ENCODE results near the gene NDUFB2.
"Not testable (repeated sequence)": the region's sequence is repeated elsewhere in the genome, so short reads cannot be mapped to it uniquely, and the experiment has no call there.

Gene NDUFB2

GRCh38 chr7:140668641-140669040, 27.9 kb upstream of the NDUFB2 start:
- TF ChIP-seq ZFX (IDR thresholded peaks at IDR 0.05; ENCODE audit: borderline replicate concordance) (no peak), CTCF (IDR thresholded peaks at IDR 0.05) (no peak)
- H3K27ac ChIP-seq = no peak overlapping the region

DNA sequence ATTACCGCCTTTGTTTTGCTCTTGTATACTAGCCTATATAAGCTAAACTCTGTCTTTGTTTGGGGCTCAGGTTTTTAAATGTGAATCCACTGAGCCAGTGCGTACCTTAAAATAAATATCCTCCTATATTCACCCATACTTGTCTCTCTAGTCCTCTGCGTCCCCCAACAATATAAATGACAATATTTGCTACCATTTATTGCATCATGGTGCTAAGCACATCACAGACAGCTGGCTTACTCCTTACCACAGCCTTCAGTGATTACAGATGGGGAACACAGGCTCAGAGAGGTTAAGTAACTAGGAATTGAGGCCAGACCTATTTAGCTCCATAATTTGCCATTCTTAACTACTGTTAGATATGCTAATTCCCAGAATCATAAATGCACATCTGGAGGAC, 27.2 kb upstream of the NDUFB2 start:
- no peak for TF ChIP-seq CTCF (IDR thresholded peaks at IDR 0.05)
- no peak for TF ChIP-seq ZFX (IDR thresholded peaks at IDR 0.05; ENCODE audit: borderline replicate concordance)
- no peak overlapping the region for H3K27ac ChIP-seq

DNA sequence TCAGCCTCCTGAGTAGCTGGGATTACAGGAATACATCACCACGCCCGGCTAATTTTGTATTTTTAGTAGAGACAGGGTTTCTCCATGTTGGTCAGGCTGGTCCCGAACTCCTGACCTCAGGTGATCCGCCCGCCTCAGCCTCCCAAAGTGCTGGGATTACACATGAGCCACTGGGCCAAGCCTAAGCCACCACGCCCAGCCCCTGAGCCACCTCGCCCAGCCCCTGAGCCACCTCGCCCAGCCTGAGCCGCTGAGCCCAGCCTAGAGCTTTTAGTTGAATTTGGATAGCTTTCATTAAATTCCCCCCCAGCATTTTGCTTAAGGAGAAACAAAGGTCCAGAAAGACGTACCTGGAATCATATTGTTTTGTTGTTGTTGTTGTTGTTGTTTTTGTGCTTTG, 26.6 kb upstream of the NDUFB2 start:
- H3K27ac ChIP-seq = not testable (repeated sequence)

GRCh38 chr7:140670343-140670935, 26.1 kb upstream of the NDUFB2 start:
- no peak for TF ChIP-seq CTCF (IDR thresholded peaks at IDR 0.05)
- TF ChIP-seq ZFX (IDR thresholded peaks at IDR 0.05; ENCODE audit: borderline replicate concordance) = no peak
- no peak overlapping the region for H3K27ac ChIP-seq

DNA sequence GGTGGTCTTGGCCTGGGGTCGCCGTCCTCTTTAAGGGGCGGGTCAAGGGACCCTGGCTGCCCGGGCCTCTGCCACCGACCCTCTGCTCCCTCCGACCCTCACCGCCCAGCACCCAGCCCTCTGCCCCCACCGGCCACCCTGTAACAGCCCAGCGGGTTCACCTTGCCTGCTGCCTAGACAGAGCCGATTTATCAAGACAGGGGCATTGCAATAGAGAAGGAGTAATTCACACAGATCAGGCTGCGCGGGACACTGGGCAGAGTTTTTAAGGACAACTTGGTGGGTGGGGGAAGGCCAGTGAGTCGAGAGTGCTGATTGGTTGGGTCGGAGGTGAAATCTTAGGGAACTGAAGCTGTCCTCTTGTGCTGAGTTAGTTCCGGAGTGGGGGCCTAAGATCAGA, 24.5 kb upstream of the NDUFB2 start:
- no peak for TF ChIP-seq CTCF (IDR thresholded peaks at IDR 0.05)
- no peak for TF ChIP-seq ZFX (IDR thresholded peaks at IDR 0.05; ENCODE audit: borderline replicate concordance)
- H3K27ac ChIP-seq = peak overlapping the region; percentile 91

GRCh38 chr7:140672382-140673062, 24.0 kb upstream of the NDUFB2 start, which contains the start of gene ADCK2:
ADCK2 (plus strand) TSS chr7:140672945; CDS start chr7:140673331, 386 bp downstream.
- TF ChIP-seq CTCF (IDR thresholded peaks at IDR 0.05) (no peak), ZFX (IDR thresholded peaks at IDR 0.05; ENCODE audit: borderline replicate concordance) (no peak)
- peak within 1 kb of the TSS; percentile 91 for H3K27ac ChIP-seq

- TF ChIP-seq CTCF (IDR thresholded peaks at IDR 0.05) (peak; percentile 36), ZFX (IDR thresholded peaks at IDR 0.05; ENCODE audit: borderline replicate concordance) (peak; percentile 90)
- H3K27ac ChIP-seq = peak overlapping the region; percentile 91
Measured at GRCh38 chr7:140673063-140673773, 23.3 kb upstream of the NDUFB2 start.
